GM19463 (cell line): ENCODE measurements around the gene MOB3B.
"Not testable (repeated sequence)": the region's sequence is repeated elsewhere in the genome, so short reads cannot be mapped to it uniquely, and the experiment has no call there.

Experiments used
- ATAC-seq: cut with Tn5 transposase; IDR thresholded peaks from one replicate; pipeline ENCODE4 v1.9.1; 2021; ENCODE audit warnings: mild to moderate bottlenecking, moderate library complexity; ENCODE audit not compliant: unreplicated experiment

The MOB3B gene

DNA sequence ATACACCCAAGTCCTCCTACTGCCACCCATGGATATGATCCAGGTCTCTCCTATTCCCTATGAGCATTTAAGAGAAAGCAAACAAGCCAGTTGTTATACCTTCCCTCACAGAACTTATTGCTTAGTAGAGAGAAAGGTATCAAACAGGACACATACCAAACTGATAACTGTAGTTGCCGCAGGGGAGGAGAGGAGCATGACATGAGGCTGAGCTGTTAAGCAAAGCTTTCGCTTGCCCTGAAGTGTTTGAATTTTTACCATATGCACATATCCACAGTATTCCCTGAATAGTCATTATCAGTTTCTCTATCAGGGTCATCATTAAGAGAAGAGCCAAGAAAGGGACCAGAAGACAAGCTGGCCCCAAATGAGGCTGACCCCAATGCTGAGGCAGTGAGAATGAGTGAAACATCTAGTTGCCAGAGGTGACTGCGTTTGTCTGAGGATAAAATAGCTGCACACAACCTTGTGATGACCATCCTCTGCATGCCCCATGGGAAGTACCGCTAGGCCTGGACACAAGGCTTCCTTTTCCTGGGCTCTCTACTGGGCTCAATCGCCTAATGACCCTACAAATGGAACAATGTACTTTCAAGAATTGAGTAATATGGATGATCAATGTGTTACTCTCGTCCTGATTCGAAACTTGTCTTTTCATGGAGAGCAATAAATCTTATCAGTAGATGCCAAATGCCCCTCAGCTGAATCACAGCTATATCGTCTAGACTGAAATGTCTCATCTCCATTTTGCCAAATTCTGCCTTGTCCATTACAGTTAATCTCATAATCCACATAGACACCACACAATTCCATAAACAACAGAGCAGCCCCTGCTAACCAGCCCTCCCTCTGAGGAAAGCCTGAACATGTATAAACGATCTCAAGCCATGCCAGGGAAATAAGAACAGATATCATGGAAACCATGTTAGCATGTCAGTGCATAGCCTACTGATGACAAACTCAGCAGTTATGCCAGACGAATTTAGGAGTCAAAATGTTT is 9.8 kb downstream of the MOB3B start:
- ATAC-seq, result no peak

DNA sequence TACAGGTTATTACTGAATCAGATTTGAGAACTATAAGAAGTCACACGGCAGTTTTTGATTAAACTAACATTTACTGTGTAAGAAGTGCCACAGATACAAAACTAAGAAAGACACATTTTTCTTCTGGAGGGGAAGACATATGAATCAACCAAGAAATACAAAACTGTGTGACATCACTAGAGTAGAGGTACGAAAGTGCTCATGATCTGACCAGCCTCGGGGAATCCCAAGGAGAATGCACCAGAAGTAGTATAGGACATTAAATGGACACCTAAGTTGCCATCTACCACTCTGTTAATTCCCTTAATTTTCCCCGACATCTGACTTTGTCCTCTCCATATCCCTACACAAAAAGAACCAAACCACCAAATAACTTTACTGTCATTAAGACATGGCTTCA is 10.8 kb downstream of the MOB3B start:
- peak; percentile 54 for ATAC-seq

DNA sequence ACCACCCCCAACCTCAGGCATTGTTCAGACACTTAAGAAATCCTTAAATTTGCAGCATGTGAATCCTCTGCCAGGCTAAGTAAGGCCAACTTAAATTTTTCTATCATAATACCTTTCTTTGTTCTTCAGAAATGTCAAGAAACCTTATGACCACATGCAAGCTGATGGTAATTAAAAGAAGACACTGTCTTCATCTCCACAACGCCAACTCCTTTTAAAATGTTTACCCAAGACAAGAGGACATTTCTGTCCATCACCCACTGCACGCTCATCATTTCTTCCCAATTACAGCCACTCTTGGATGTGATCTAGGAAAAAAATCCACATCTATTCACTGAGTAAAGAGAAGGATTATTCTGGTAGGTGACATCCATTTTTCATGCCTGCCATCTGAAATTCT is 11.6 kb downstream of the MOB3B start:
- no peak for ATAC-seq

DNA sequence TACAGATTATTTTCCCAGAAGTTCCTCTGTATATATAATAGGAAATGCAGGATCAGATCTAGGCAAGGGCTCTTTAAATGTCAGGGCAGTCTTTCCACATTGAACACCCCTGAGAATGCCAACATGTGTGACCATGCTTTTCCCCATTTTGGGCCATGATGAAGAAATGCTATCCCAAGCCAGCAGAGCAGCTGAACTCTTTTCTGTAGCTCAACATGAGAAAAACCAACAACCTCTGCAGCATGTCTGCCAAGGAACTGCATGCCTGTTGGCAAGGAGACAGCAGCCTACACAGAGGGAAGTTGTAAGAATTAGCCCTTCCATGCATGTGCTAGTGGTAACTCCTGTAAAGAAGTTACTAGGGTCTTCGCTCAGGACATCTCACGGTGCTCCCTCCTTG is 15.1 kb downstream of the MOB3B start:
- ATAC-seq, result no peak

DNA sequence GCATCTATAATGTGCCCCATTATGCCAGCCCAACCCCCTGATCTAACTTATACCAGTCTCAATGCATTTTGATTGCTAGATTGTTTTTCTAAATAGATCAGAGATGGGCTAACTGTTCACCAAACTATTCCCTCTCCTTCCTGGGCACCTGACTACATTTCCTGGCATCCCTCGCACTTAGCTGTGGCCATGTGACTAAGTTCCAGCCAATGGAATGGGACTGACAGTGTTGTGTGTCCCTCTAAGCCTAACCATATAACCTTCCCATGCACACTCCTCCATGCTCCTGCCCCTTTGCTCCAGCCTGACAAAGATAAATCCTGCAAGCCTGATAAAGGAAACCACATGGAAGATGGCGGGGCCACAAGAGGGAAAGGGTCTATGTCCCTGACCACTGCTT is 17.8 kb downstream of the MOB3B start:
- no peak for ATAC-seq

DNA sequence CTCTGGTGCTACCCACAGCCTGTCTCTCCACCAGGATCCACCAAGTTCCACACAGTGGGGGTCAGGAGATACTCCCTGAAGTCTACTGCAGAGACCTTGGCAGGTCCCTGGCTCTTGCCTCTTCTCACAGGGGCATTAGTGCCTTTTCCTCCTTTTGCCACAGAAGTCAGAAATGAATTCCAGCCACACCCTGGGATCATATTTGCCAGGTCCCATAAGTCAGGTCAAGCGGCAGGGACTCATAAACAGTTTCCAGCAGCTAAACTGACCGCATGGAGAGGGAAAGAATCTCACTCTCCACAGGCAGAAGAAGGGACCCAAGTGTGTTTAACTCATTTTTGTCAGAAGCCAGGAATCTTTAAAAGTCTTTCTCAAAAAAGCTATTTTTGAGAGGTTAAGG is 18.8 kb downstream of the MOB3B start:
- no peak for ATAC-seq

DNA sequence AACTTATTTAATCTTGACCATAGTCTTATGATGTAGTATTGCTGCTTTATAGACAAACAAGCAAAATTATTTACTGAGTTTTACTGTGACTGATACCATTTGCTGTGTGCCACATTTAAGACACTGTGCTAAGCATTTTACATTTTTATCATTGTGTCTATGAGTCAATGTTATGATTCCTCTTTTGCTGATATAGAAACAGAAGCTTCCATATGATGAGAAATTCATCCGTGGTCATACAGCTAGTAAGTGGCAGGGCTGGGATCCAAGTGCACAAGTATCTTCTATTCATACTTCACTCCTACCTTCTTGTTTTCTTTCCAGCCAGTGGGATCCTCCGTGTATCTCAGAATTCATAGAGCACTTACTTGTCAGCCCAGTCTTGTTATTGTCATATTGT is 22.6 kb downstream of the MOB3B start:
- ATAC-seq, result no peak

DNA sequence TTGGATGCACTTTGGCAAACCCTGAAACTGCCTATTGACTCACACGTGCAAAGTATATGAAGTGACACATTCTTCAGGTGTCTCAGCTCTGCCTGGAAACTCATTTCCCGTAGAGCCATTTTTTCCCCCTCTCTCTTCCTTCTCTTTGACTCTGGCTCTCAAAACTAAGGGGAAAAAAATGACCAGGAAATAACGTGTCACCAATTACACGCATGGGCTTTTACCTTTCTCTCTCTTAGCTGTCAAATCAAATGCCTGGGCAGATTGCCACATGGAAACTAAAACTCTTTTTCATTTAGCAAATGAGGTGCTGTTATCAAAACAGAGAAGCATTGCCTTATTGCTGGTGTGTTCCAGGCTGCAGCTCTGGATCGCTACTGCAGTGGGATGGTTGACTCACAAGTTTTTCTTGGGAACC is 23.9 kb downstream of the MOB3B start:
- ATAC-seq, result no peak

DNA sequence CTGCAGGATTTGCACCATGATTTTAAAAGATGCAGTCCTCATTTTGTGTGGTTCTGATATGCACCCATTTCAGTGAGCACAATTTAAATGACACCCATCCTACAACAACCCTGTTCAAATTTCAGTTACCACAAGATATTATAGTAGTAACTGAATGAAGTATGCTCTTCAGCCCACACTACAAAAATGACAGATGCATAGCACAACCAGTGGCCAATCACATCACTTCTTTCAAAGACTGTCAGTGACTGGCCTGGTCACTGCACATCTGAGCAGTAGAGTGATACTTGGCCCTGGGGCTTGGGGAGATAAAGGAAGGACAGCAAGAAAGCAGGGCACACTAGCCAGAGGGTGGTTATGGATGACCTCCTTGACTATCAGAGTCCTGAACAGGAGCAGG is 25.4 kb downstream of the MOB3B start:
- no peak for ATAC-seq

DNA sequence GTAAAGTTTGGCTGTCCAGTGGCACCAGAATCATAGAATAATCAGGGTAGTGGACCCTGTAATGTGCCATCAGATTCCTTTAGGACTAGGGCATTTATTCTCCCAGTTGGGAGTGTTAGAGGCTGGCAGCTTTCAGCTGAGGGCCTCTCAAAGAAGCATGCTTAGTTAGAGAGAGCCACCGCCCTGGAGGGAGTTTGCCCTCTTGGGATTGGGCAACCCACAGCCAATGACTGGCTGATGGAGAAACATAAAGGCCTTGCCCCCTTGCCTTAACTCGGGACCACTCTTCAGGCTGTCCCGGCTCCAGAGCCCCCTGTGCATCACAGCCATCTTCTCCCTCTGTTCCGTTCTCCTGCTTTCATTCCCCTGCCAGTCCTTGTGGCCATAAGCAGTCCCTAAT is 26.0 kb downstream of the MOB3B start:
- no peak for ATAC-seq

DNA sequence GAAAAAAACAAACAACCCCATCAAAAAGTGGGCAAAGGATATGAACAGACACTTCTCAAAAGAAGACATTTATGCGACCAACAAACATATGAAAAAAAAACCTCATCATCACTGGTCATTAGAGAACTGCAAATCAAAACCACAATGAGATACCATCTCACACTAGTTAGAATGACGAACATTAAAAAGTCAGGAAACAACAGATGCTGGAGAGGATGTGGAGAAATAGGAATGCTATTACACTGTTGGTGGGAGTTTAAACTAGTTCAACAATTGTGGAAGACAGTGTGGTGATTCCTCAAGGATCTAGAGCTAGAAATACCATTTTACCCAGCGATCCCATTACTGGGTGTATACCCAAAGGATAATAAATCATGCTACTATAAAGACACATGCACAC is 28.7 kb downstream of the MOB3B start:
- ATAC-seq, result not testable (repeated sequence)

DNA sequence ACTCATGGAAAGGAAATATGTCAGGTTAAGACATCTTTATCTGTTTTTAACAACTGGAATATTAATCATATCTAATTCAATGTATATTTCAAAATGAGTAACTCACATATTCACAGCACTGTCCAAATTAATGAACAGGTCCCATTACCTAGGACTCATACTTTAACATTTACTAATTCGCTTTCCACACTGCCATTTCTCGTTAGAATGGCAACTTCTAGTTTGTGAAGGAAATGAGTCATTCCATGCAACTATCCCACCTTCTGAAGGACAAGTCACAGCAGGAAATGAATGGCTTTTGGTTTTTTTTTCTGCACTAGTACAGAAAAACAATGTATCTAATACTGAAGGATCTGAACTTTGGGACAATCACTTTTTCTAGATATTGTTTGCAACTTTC is 30.2 kb downstream of the MOB3B start:
- ATAC-seq, result peak; percentile 56

DNA sequence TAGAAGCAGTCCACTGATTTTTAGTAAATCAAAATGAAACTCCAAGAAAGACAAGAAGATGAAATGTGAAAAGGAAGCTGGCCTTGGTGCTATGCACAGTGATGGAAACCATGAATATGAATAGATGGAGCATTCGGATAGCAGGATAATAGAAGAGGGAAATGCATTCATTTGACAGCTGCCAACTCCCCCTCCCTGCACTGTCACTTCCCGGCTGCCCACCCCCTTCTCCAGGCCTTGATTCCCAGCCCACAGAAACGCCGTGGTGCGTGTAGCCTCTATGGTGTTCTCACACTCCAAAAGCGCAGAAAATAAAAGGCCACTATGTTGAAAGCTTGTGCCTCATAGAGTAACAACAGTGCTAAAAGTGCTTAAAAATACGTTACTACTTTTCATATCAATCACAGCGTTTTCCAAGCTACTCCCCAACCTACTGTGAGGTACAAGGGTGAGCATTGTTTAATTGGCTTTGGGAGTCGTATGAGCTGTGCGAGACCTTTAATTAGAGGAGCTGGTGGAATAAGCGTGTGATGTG is 31.7 kb downstream of the MOB3B start:
- no peak for ATAC-seq

DNA sequence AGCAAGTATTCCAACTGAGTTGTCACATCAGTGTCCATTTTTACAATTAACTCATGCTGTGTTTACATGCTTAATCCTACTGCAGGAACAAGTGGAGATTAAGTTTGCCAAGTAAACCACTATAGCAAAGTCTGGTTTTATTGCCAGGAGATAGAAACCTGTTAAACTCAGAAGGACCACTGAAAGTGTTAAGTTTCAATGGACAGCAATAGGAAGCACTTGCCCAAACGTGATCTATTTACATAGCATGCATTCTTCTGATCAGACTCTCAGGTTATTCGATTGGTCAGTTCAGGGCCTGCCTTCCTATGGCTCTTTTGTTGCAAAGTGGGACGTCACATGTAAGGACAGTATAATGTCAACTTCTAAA is 33.5 kb downstream of the MOB3B start:
- ATAC-seq, result no peak

DNA sequence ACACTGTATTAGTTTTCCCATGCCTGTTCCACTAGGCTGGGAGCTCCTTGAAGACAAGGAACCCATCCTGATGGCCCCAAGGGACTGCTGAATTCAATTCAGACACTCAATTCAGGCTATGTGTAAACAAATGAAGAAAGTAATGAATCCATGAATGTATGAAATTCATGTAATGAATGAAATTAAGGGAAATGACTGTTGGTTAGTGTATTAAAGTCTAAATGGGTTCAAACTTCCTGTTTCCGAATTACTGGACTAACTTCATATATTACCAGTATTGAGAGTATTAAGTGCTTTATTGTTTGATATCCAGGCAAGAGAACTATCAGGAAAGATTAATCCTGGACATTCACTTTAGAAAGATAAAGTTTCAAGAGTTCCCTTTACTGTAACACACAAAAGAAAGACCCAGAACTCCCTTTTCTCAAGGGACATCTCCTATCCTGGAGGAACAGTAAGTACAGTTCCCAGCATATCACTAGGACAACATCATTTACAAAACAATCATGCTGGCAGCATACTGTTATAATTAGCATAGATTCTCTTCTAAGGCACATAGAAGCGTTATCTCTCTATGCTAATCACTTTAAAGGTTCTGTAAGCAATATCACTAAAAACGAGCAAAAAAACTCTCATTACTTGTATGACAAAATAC is 34.0 kb downstream of the MOB3B start:
- ATAC-seq, result no peak

DNA sequence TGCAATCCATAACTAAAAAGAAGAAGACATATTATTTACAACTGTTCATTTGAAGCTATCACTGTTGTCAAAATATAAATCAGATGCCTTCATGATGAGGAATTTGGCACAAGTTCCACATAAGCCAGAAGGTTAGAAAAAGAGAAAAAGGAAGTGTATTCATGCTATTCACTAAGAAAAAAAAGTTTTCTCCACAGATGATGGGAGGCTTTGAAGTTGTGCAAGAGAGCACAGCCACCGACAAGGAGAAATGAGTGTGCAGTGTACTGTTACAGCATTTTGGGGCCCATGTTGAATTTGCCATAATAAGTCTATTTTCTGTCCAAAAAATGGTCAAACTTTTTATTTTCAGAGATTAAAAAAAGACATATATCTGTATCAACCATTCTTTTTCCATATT is 38.5 kb downstream of the MOB3B start:
- no peak for ATAC-seq

DNA sequence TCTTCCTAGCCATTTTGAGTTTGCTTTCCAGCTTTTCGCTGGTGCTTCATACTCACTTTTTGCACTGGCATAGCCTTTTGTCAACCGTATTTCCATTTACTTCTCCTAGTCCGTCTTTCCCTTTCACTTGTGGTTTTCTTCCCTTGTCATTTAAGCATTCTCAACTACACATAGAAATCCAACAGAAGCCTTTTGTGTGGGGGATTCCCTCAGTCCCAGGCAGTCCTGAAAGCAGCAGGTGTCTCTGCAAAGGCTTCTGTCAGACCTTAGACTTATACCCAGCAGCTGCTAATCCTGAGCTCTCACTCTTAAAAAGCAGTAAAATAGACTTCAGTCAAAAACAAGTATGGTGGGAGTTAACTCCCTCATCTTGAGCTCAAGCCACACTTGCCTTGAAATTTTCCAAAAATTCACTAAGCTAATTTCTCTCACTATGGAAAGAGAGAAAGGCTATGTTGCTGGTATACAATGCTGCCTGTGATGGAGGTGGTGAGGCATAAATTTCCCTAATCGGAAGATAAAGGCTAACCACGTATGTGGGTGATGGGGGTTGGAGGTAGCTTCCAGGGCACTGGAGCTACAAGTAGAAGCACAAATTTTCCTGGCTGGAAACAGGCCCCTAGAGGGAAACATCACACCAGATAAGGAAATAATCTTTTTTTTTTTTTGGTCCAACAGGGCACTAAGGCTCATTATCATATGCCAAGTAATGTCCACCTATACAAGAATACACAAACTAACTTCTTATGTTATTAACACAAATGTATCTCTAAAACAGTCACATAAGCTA is 40.3 kb downstream of the MOB3B start:
- peak; percentile 81 for ATAC-seq

DNA sequence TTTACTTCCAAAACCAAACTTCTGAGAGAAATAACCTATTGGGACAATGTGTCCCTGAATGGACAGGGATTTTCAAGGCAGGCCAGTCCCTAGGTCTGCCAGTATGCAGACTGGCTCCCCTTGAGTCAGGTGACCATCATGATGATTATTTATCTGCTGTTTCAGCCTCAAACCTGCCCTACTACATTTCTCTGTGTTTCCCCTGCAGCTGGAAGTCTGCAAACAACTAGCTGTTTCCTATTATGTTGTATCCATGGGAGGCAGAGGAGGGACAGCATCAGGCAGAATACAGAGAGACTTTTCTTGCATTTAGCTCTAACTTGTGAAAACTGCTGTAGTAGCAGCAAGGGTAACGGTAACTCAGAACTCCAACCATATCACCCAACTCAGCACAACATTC is 41.7 kb downstream of the MOB3B start:
- ATAC-seq, result no peak

DNA sequence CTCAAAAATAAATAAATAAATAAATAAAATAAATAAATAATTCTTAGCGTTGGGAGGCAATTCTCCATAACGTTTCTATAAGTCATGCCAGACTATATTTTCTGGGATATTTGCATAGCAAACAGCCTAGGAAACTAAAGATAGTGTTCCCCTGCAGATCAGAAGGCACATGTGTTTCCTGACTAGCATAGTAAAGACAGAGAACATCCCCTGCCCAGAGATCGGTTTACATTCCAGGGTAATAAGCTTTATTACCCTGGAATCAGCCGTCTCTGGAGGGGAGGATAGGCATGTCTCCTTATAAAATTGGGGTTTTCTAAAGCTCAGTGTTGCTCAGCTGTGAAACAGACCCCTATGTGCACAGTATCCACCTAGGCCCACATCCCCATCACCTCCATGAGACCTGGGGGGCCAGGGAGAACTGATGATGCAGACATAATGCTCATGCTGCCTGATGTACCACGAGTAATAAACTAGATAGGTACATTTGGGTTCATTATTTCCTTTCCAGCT is 42.4 kb downstream of the MOB3B start:
- ATAC-seq, result no peak

DNA sequence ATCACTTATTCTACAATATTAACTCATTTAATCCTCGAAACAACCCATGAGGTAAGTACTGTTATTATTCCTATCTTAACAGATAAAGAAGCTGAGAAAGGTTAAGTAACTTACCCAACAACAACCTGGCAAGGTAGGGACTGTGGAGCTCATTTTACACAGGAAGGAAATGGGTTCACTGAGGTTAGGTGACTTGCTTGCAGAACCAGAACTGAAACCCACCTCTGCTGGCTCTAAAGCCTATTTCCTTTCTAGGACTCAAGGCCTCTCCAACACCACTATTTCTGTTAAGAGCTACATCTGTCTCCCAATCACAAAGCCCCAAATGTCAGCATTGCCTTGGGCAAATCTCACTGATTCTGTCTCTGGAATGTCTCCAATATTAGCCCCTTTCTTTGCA is 44.5 kb downstream of the MOB3B start:
- peak; percentile 67 for ATAC-seq

DNA sequence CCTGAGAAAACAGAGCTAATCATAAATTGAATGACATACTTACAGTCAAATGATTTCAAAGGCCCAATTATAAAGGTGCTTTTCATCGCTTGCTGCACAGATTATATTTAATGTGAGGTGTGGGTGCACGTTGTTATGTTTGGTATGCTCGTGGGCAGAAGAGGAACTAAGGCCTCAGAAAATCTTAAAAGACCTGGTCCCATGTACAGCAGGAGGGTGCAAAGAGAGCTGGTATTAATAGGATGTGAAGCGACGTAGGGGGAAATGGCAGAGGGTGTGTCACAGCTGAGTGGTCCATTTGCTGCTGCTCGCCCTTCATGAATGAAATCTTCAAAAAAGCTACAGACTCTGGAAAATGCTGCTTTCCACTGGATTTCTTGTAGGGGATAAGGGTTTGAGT is 46.0 kb downstream of the MOB3B start:
- ATAC-seq, result no peak
